ENCODE data around the gene PTPRD. TPM values are rescaled to one million over a fixed set of nuclear protein-coding genes. Genes with fewer than 3 reads are reported as not detected.

The PTPRD gene
- total RNA-seq, 3 donors from 2014 or later = 2.9 to 5.4 (median 3.6) TPM

DNA sequence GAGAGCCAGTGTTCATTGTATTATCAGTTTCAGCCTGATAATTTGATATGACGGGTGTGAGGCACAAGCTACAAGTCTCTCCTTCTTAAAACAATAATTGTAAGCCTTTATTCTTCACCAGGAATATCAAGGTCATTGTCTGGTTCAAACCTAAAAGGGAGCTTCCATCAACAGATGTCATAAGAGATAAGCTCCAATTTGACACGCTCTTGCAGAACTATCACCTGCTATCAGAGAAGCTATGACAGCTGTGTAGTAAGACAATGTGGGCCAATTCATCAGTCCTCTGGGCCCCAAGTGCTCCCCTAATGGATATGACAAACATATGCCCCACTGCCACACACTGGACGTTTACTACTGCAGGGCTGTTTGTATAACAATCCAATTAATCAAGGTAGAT is 1803.1 kb downstream of the PTPRD start:
- DNase-seq (ENCODE audit: low spot score in 2 of 2) = no peak
- Histone ChIP-seq H3K36me3 (no peaks in the 10 kb centered on the region), H3K27me3 (no peaks in the 10 kb centered on the region), H3K4me1 (no peaks in the 10 kb centered on the region), H3K4me3 (no peak overlapping the region), H3K27ac (no peak overlapping the region), H3K9me3 (no peaks in the 10 kb centered on the region)
- intact Hi-C loops (cut with DNase I; ENCODE audit: low total_unique reads) = no loop called here
- TF ChIP-seq POLR2A (IDR thresholded peaks at IDR 0.05) (no peak), POLR2AphosphoS5 (IDR thresholded peaks at IDR 0.05) (no peak)
- TF ChIP-seq, protein P1, sequence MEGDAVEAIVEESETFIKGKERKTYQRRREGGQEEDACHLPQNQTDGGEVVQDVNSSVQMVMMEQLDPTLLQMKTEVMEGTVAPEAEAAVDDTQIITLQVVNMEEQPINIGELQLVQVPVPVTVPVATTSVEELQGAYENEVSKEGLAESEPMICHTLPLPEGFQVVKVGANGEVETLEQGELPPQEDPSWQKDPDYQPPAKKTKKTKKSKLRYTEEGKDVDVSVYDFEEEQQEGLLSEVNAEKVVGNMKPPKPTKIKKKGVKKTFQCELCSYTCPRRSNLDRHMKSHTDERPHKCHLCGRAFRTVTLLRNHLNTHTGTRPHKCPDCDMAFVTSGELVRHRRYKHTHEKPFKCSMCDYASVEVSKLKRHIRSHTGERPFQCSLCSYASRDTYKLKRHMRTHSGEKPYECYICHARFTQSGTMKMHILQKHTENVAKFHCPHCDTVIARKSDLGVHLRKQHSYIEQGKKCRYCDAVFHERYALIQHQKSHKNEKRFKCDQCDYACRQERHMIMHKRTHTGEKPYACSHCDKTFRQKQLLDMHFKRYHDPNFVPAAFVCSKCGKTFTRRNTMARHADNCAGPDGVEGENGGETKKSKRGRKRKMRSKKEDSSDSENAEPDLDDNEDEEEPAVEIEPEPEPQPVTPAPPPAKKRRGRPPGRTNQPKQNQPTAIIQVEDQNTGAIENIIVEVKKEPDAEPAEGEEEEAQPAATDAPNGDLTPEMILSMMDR (IDR thresholded peaks at IDR 0.05) = no peak

GRCh38 chr9:8806150-8806549 is 1806.7 kb downstream of the PTPRD start:
- intact Hi-C loops (cut with DNase I; ENCODE audit: low total_unique reads) = no loop called here
- Histone ChIP-seq H3K27ac (no peak overlapping the region), H3K27me3 (no peaks in the 10 kb centered on the region), H3K36me3 (no peaks in the 10 kb centered on the region), H3K9me3 (no peaks in the 10 kb centered on the region), H3K4me3 (no peak overlapping the region), H3K4me1 (no peaks in the 10 kb centered on the region)
- TF ChIP-seq POLR2AphosphoS5 (IDR thresholded peaks at IDR 0.05) = no peak
- no peak for TF ChIP-seq POLR2A (IDR thresholded peaks at IDR 0.05)
- TF ChIP-seq, protein P1 (IDR thresholded peaks at IDR 0.05) = no peak
- DNase-seq (ENCODE audit: low spot score in 2 of 2) = no peak

- H3K27me3 ChIP-seq = no peaks in the 10 kb centered on the region
- TF ChIP-seq POLR2AphosphoS5 (IDR thresholded peaks at IDR 0.05) (no peak), POLR2A (IDR thresholded peaks at IDR 0.05) (no peak)
- TF ChIP-seq, protein P1 (IDR thresholded peaks at IDR 0.05) = no peak
- intact Hi-C loops (cut with DNase I; ENCODE audit: low total_unique reads) = no loop called here
- H3K27ac ChIP-seq = no peak overlapping the region
- H3K4me3 ChIP-seq = no peak overlapping the region
- no peaks in the 10 kb centered on the region for H3K4me1 ChIP-seq
- H3K9me3 ChIP-seq = no peaks in the 10 kb centered on the region
- no peaks in the 10 kb centered on the region for H3K36me3 ChIP-seq
- no peak for DNase-seq (ENCODE audit: low spot score in 2 of 2)
Measured at GRCh38 chr9:8804613-8805012, 1808.2 kb downstream of the PTPRD start.

GRCh38 chr9:8802242-8802641 is 1810.6 kb downstream of the PTPRD start:
- TF ChIP-seq, protein P1 (IDR thresholded peaks at IDR 0.05) = no peak
- no peak for TF ChIP-seq POLR2A (IDR thresholded peaks at IDR 0.05)
- no peak for TF ChIP-seq POLR2AphosphoS5 (IDR thresholded peaks at IDR 0.05)
- Histone ChIP-seq H3K27ac (no peak overlapping the region), H3K36me3 (no peaks in the 10 kb centered on the region), H3K9me3 (no peaks in the 10 kb centered on the region), H3K4me1 (no peaks in the 10 kb centered on the region), H3K4me3 (no peak overlapping the region), H3K27me3 (no peaks in the 10 kb centered on the region)
- intact Hi-C loops (cut with DNase I; ENCODE audit: low total_unique reads) = no loop called here
- no peak for DNase-seq (ENCODE audit: low spot score in 2 of 2)

GRCh38 chr9:8800196-8800595 is 1812.6 kb downstream of the PTPRD start:
- DNase-seq (ENCODE audit: low spot score in 2 of 2) = no peak
- intact Hi-C loops (cut with DNase I; ENCODE audit: low total_unique reads) = no loop called here
- H3K36me3 ChIP-seq = no peaks in the 10 kb centered on the region
- no peak overlapping the region for H3K4me3 ChIP-seq
- H3K27ac ChIP-seq = no peak overlapping the region
- no peaks in the 10 kb centered on the region for H3K4me1 ChIP-seq
- TF ChIP-seq POLR2AphosphoS5 (IDR thresholded peaks at IDR 0.05) (no peak), POLR2A (IDR thresholded peaks at IDR 0.05) (no peak)
- TF ChIP-seq, protein P1 (IDR thresholded peaks at IDR 0.05) = no peak
- no peaks in the 10 kb centered on the region for H3K9me3 ChIP-seq
- H3K27me3 ChIP-seq = no peaks in the 10 kb centered on the region
